Measurements from ENCODE around the gene MBD2.
"Not testable (repeated sequence)": the region's sequence is repeated elsewhere in the genome, so short reads cannot be mapped to it uniquely, and the experiment has no call there.

Gene MBD2

GRCh38 chr18:54149078-54149697, 75.3 kb downstream of the MBD2 start:
- peak; percentile 43 for DNase-seq (ENCODE audit: low spot score)

- no peak for DNase-seq (ENCODE audit: low spot score)
Observed at GRCh38 chr18:54148678-54149077, 75.8 kb downstream of the MBD2 start.

DNA sequence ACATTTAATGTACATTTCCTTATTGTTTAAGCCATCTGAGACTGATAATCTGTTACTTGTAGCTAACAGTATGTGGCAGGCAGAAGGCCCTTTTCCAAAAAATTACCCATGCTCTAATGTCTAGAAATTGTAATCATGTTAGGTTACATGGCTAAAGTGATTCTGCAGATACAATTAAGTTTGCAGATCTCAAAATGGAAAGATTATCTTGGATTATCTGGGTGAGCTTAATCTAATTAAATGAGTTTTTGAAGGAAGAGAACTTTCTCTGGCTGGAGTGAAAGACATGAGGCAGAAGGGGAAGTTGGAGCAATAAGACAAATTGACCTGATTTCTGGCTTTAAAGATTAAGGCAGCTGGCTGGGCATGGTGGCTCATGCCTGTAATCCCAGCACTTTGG, 76.3 kb downstream of the MBD2 start:
- DNase-seq (ENCODE audit: low spot score): no peak

- no peak for DNase-seq (ENCODE audit: low spot score)
Observed at GRCh38 chr18:54147439-54147838, 77.0 kb downstream of the MBD2 start.

- no peak for DNase-seq (ENCODE audit: low spot score)
Observed at GRCh38 chr18:54141041-54141608, 83.3 kb downstream of the MBD2 start.

DNA sequence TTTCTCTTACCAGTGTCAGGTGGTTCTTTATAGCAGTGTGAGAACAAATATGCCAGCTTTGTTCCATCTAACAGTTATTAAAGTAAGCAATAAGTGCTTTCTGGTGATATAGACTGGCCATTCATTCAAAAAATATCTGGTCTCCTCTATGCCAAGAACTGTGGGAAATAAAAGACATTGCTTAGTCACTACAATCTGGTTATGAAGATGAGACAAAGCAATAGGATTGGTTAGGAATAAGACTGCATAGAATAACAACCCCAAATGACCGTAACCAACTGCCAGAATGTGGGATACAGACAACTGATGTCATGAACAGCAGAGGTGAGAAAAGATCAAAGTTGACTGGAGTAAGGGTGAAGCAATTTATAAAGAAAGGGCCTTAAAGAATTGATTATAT, 83.8 kb downstream of the MBD2 start:
- DNase-seq (ENCODE audit: low spot score): no peak

GRCh38 chr18:54135216-54135615, 89.3 kb downstream of the MBD2 start:
- no peak for DNase-seq (ENCODE audit: low spot score)

DNA sequence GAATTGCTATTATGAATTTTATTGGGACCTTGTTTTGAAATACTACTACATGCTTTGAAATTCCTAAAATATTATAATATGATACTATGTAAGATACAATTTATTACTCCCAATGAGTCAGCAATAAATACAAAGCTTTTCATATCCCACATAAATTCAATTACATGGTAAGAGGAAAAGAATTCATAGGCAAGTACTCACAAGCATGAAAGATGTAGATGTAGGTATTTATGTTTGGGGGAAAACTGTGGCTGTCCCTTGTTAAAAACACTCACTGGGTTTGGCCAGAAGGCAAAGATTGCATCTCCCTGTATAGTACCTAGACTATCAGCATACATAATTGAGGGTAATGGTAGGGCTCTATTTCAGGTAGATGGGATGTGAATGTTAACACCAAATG, 90.4 kb downstream of the MBD2 start:
- DNase-seq (ENCODE audit: low spot score): no peak

GRCh38 chr18:54130631-54131030, 93.8 kb downstream of the MBD2 start:
- no peak for DNase-seq (ENCODE audit: low spot score)

DNA sequence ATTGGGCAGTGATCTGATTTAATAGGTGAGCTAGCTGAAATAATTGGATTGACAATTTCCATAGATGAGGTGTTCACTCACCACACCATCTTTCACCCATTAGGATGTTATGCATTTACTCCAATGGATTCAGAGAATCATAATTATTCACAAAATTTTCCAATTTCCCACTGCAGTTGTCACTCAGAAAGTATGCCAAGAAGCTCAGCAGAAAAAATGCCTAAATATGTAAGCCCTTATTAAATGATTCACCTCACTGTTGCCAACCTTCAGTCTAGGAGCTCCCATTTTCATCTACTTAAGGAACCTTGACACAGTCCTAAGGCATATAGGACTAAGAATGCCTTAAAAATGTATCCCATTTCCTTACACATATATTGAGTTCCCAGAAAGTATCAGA, 94.3 kb downstream of the MBD2 start:
- no peak for DNase-seq (ENCODE audit: low spot score)

- no peak for DNase-seq (ENCODE audit: low spot score)
Observed at GRCh38 chr18:54129448-54130067, 94.9 kb downstream of the MBD2 start.

- DNase-seq (ENCODE audit: low spot score): peak; percentile 33
Observed at GRCh38 chr18:54127759-54128378, 96.6 kb downstream of the MBD2 start.

- DNase-seq (ENCODE audit: low spot score): no peak
Observed at GRCh38 chr18:54125429-54125828, 99.0 kb downstream of the MBD2 start.

- not testable (repeated sequence) for DNase-seq (ENCODE audit: low spot score)
Observed at GRCh38 chr18:54123720-54124440, 100.6 kb downstream of the MBD2 start.

DNA sequence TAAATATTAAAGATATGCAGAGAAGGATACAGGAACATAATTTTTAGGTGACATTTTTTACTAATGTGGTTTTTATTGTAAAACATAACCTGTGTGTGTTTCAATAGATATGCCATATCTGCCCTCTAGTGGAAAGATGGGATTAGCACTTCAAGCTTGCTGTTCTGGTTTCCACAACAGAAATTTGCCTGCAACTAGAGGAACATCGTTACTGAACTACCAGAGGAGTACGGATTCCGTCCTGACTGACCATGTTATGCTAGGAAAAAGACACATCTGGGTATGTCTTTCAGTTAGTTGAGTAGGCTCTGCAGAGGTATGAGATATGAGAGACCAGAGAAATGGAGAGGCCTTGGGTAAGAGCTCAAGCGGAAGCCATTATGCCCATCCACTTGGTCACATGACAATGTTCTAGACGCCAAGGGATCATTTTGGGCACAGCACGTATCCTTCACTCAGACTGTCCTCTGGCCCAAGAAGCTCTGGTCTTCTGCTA, 104.9 kb downstream of the MBD2 start:
- DNase-seq (ENCODE audit: low spot score): peak; percentile 60

- no peak for DNase-seq (ENCODE audit: low spot score)
Observed at GRCh38 chr18:54117853-54118773, 106.4 kb downstream of the MBD2 start.

DNA sequence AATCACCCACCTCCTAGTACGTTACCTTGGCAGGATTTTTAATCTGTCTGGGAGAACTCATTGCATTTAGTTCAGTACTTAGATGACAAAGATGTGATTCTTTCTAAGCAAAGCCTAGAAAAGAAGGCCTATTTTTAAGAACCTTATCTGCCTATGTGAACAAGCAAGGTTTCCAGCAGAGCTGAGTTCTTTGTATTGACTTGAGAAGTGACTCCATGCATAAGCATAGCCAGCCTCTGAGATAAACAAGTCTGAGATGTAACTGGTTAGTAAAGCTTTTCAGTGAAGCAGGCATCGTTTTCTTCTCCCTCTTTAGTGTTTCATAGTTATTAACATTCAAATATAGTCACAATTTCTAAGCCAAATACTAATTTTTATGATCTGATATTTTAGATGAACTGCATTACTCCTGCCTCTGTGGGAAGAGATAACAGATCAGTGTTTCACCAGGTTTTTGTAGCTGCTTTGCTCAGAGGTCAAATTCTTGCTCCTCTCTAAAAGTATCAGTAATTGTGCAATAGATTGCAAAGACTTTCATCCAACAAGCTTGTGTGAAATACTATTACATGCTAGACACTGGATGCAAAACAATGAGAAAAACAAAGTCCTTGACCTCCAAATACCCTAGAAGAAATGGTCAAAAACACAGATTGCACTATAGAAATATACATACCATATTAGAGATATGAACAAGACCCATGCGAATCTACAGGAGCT, 107.8 kb downstream of the MBD2 start:
- no peak for DNase-seq (ENCODE audit: low spot score)

DNA sequence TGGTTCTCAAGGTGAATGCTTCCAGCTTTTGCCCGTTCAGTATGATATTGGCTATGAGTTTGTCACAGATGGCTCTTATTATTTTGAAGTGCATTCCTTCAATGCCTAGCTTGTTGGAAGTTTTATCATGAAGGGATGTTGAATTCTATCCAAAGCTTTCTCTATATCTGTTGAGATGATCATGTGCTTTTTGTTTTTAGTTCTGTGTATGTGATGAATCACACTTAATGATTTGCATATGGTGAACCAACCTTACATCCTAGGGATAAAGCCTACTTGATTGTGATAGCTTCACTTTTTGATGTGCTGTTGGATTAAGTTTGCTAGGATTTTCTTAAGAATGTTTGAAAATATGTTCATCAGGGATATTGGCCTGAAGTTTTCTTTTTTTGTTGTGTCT, 112.1 kb downstream of the MBD2 start:
- DNase-seq (ENCODE audit: low spot score): no peak

- no peak for DNase-seq (ENCODE audit: low spot score)
Observed at GRCh38 chr18:54109131-54109683, 115.3 kb downstream of the MBD2 start.

- no peak for DNase-seq (ENCODE audit: low spot score)
Observed at GRCh38 chr18:54102123-54102522, 122.3 kb downstream of the MBD2 start.

All from putamen (tissue), 1 donor.